HepG2 (cell line): ENCODE measurements around the gene C9orf50. TPM values are rescaled to one million over a fixed set of nuclear protein-coding genes. Genes with fewer than 3 reads are reported as not detected.

ENCODE experiments used
- ATAC-seq: fragments of 200-7000 bp; cut with Tn5 transposase; 3 replicates; pipeline ENCODE4 v1.9.1; 2020; ENCODE audit warnings: mild to moderate bottlenecking, moderate library complexity
- BruUV-seq: library from RNA; stranded (reverse); fragments of 400-500 nt; replicated peaks from 2 replicates; lab custom pipeline; 2021; lab: Mats Ljungman, UMichigan
- CTCF ChIA-PET: fragments of 300-600 bp; formaldehyde crosslinking; extraction: SDS; loops from one replicate; lab custom pipeline; 2021; ENCODE audit warnings: low total read pairs, inconsistent platforms, low intra/inter-chr PET ratio; lab: Yijun Ruan, JAX
- POLR2A ChIA-PET: fragments of 350-600 bp; sonication (Branson Sonifier 250); formaldehyde crosslinking; loops from one replicate; lab custom pipeline; 2020; ENCODE audit warnings: antibody characterized with exemption, inconsistent platforms; lab: Yijun Ruan, JAX
- DNase-seq: peaks from one replicate; pipeline ENCODE4 v3.0.0-alpha.2; 2015; ENCODE audit warnings: low spot score
- FAIRE-seq: peaks from 3 replicates; lab custom pipeline; 2011; peaks lifted over from hg19 to GRCh38; lab: Jason Lieb, UNC
- H2AFZ ChIP-seq: one replicate; pipeline ENCODE4 v1.6.1; 2011; ENCODE audit warnings: low read length, inconsistent platforms
- H3K27ac ChIP-seq: fragments of 300-600 bp; 3 replicates; pipeline ENCODE4 v1.8.0; 2011; ENCODE audit warnings: mixed run types, mild to moderate bottlenecking, mixed read lengths, low read length, inconsistent platforms; ENCODE audit not compliant: insufficient read depth; ENCODE audit errors: extremely low read length
- H3K27me3 ChIP-seq, 2 experiments: fragments of 200-600 bp in 1 of 2; 2 replicates in 1 of 2; 3 replicates in 1 of 2; pipeline versions ENCODE4 v1.6.0 to v1.8.0; 2011; ENCODE audit warnings: low read length in 2 of 2, mild to moderate bottlenecking in 2 of 2, moderate library complexity in 2 of 2, inconsistent platforms in 1 of 2; ENCODE audit not compliant: insufficient read depth in 2 of 2, control insufficient read depth in 1 of 2
- H3K36me3 ChIP-seq, 2 experiments: fragments of 200-600 bp in 1 of 2; replicated peaks in 1 of 2; 2 replicates in 1 of 2; 3 replicates in 1 of 2; pipeline versions ENCODE4 v1.5.1 to v1.8.0; 2011; ENCODE audit warnings: low read length in 2 of 2, inconsistent platforms in 1 of 2; ENCODE audit not compliant: insufficient read depth in 2 of 2, control insufficient read depth in 1 of 2
- H3K4me1 ChIP-seq: 2 replicates; pipeline ENCODE4 v1.5.1; 2012; ENCODE audit warnings: low read length, inconsistent platforms; ENCODE audit not compliant: insufficient read depth
- H3K4me2 ChIP-seq: 2 replicates; pipeline ENCODE4 v1.6.0; 2011; ENCODE audit warnings: low read depth, low read length, inconsistent platforms
- H3K4me3 ChIP-seq, 3 experiments: fragments of 200-600 bp in 1 of 3; sonication (generic), shearing (Covaris generic) in 1 of 3; replicated peaks in 1 of 3; 2 replicates each; pipeline ENCODE4 v1.5.1; 2011 to 2016; ENCODE audit warnings: low read length in 3 of 3, inconsistent platforms in 2 of 3, low read depth in 2 of 3, mild to moderate bottlenecking in 2 of 3, control low read depth in 1 of 3, mixed read lengths in 1 of 3; ENCODE audit not compliant: insufficient read depth in 1 of 3
- H3K79me2 ChIP-seq: one replicate; pipeline ENCODE4 v1.6.1; 2011; ENCODE audit warnings: low read length, inconsistent platforms; ENCODE audit not compliant: insufficient read depth
- H3K9ac ChIP-seq: 2 replicates; pipeline ENCODE4 v1.6.0; 2011; ENCODE audit warnings: mild to moderate bottlenecking, low read depth, low read length, inconsistent platforms; ENCODE audit not compliant: insufficient read depth
- H3K9me3 ChIP-seq: 2 replicates; pipeline ENCODE4 v1.5.1; 2012; ENCODE audit warnings: mild to moderate bottlenecking, low read length
- H4K20me1 ChIP-seq: 2 replicates; pipeline ENCODE4 v1.6.0; 2011; ENCODE audit warnings: inconsistent platforms, mild to moderate bottlenecking, low read length, moderate library complexity; ENCODE audit not compliant: insufficient read depth
- ATF1 ChIP-seq: IDR thresholded peaks from 2 replicates; pipeline ENCODE4 v1.6.1; 2016; ENCODE audit warnings: mild to moderate bottlenecking, control low read depth
- CCAR2 ChIP-seq: fragments of 200-400 bp; formaldehyde crosslinking; optimal IDR thresholded peaks from 2 replicates; pipeline ENCODE3; 2018; ENCODE audit warnings: low read depth, mild to moderate bottlenecking, low read length, moderate library complexity
- CCDC6 ChIP-seq: sonication (generic); formaldehyde crosslinking; IDR thresholded peaks from 2 replicates; pipeline ENCODE4 v1.8.1; 2022; ENCODE audit warnings: mild to moderate bottlenecking, missing genetic modification reagents, moderate library complexity
- EED ChIP-seq: sonication (generic); formaldehyde crosslinking; IDR thresholded peaks from 2 replicates; pipeline ENCODE4 v1.5.0; 2020; ENCODE audit warnings: mild to moderate bottlenecking, missing genetic modification reagents
- HNRNPK ChIP-seq: fragments of 200-400 bp; formaldehyde crosslinking; IDR thresholded peaks from 2 replicates; pipeline ENCODE4 v1.6.1; 2018; ENCODE audit warnings: low read length, low read depth, moderate library complexity, mild to moderate bottlenecking; ENCODE audit not compliant: poor library complexity, severe bottlenecking
- MXD4 ChIP-seq: IDR thresholded peaks from 2 replicates; pipeline ENCODE4 v1.6.1; 2016; ENCODE audit warnings: mild to moderate bottlenecking, missing biosample characterization, missing genetic modification reagents
- POLR2A ChIP-seq, 2 experiments: IDR thresholded peaks; 2 replicates each; pipeline ENCODE4 v1.6.1; 2011; ENCODE audit warnings: low read depth in 2 of 2, low read length in 2 of 2, mild to moderate bottlenecking in 1 of 2, moderate library complexity in 1 of 2; ENCODE audit not compliant: insufficient read depth in 1 of 2
- RORA ChIP-seq: sonication (generic); formaldehyde crosslinking; IDR thresholded peaks from 2 replicates; pipeline ENCODE4 v1.5.0; 2020; ENCODE audit warnings: mild to moderate bottlenecking, missing genetic modification reagents, moderate library complexity
- ZNF605 ChIP-seq: sonication (generic); formaldehyde crosslinking; IDR thresholded peaks from 2 replicates; pipeline ENCODE4 v1.8.0; 2022; ENCODE audit warnings: mild to moderate bottlenecking, missing genetic modification reagents
- ZNF749 ChIP-seq: sonication (generic); formaldehyde crosslinking; IDR thresholded peaks from 2 replicates; pipeline ENCODE4 v1.8.0; 2022; ENCODE audit warnings: mild to moderate bottlenecking, missing genetic modification reagents, moderate library complexity, borderline replicate concordance
- WGBS: methylation state at CpG from one replicate; pipeline ENCODE4 v1.1.6; 2017; ENCODE audit warnings: low lambda C conversion rate; 5-methylcytosine and 5-hydroxymethylcytosine counted together
- in situ Hi-C: cut with HindIII; loops from 2 replicates; pipeline ENCODE4 v1.10.0; 2017; ENCODE audit warnings: low pct_unique_long_range_greater_than_20kb; ENCODE audit not compliant: extremely low pct_ligation_motif_present
- intact Hi-C: fragments of 100-400 bp; cut with micrococcal nuclease; formaldehyde crosslinking; loops from one replicate; pipeline ENCODE4 v1.10.0; 2022; ENCODE audit not compliant: unreplicated experiment
- polyA plus RNA-seq, 8 experiments: library from polyadenylated mRNA; depleted of rRNA in 3 of 8; stranded (reverse) in 7 of 8; unstranded in 1 of 8; fragments of >200 nt; fragmentation: Illumina TruSeq in 4 of 8; extraction: Trizol in 4 of 8; gene quantifications; 2 replicates each; pipeline versions ENCODE4 v1.2.1 to v1.2.3, GENCODE V29; 2011 to 2016; ENCODE audit warnings: low read depth in 4 of 8, missing spikeins in 1 of 8, mixed read lengths in 1 of 8; ENCODE audit not compliant: insufficient read depth in 1 of 8
- total RNA-seq, 5 experiments: library from RNA; depleted of rRNA; stranded (reverse); fragments of >200 nt; fragmentation: Illumina TruSeq; extraction: Trizol; gene quantifications; 2 replicates each; pipeline ENCODE4 v1.2.3, GENCODE V29; 2016; ENCODE audit warnings: low read depth in 1 of 5
- TF ChIP-seq, protein P1 (sequence below): fragments of 450-650 bp; IDR thresholded peaks from 2 replicates; pipeline ENCODE4 v1.6.1; 2017; ENCODE audit warnings: mild to moderate bottlenecking

C9orf50 gene
- total and polyA plus RNA-seq, 2 of the 13 experiments (the other 11 are each of a cell fraction or from before 2014, with no cell fraction given): not detected

- FAIRE-seq (no peak), ATAC-seq (no peak), DNase-seq (no peak)
- H3K36me3 ChIP-seq: no peaks in the 10 kb centered on the region
- no peak overlapping the region for H3K4me3 ChIP-seq
- H3K9ac ChIP-seq: no peak overlapping the region
- H3K4me2 ChIP-seq: no peak overlapping the region
- H3K27me3 ChIP-seq: no peaks in the 10 kb centered on the region
- no peak overlapping the region for H2AFZ ChIP-seq
- ChIA-PET POLR2A (interaction anchor here (1.2 to 2.3 kb wide), 4 partner anchors 11 to 446 kb away, joined by 3 to 18 read pairs (median 4); no protein-coding TSS in a partner anchor), CTCF (no interaction called here)
- BruUV-seq: no TSS peak
- H3K9me3 ChIP-seq: no peaks in the 10 kb centered on the region
- in situ Hi-C loops: no loop called here
- H3K27ac ChIP-seq: no peak overlapping the region
- no peaks in the 10 kb centered on the region for H4K20me1 ChIP-seq
- no peak for TF ChIP-seq EED (CRISPR knock-in tag)
- TF ChIP-seq POLR2A (IDR thresholded peaks at IDR 0.05; ENCODE audit: insufficient read depth in 1 of 2, low read depth in 2 of 2, low read length in 2 of 2): no peak
- no peak for TF ChIP-seq CCAR2
- no peak for TF ChIP-seq ATF1
- TF ChIP-seq CCDC6 (CRISPR knock-in tag): no peak
- no peak for TF ChIP-seq ZNF605 (CRISPR knock-in tag)
- intact Hi-C loops: no loop called here
- peaks cover 50% of the 10 kb centered on the region for H3K4me1 ChIP-seq
- 100% methylated on average over 1 of the region's 1 CpG for WGBS
- peaks cover 4% of the 10 kb centered on the region for H3K79me2 ChIP-seq
Observed at GRCh38 chr9:129586245-129586644, 34.7 kb downstream of the C9orf50 start.

GRCh38 chr9:129585352-129585751, 35.5 kb downstream of the C9orf50 start:
- no peak overlapping the region for H3K9ac ChIP-seq
- POLR2A ChIA-PET: interaction anchor here (2.7 kb wide), 1 partner anchor 21 kb away, joined by 7 read pairs; no protein-coding TSS in a partner anchor
- peaks cover 9% of the 10 kb centered on the region for H3K79me2 ChIP-seq

More at GRCh38 chr9:129585352-129585751, 35.5 kb downstream of the C9orf50 start:
- Histone ChIP-seq H3K36me3 (no peaks in the 10 kb centered on the region), H4K20me1 (no peaks in the 10 kb centered on the region), H3K4me2 (no peak overlapping the region), H2AFZ (no peak overlapping the region), H3K9me3 (no peaks in the 10 kb centered on the region), H3K4me1 (peaks cover 57% of the 10 kb centered on the region), H3K27ac (no peak overlapping the region), H3K4me3 (no peak overlapping the region), H3K27me3 (no peaks in the 10 kb centered on the region)
- CTCF ChIA-PET: no interaction called here
- no peak for DNase-seq
- intact Hi-C loops: no loop called here
- 82% methylated on average over 1 of the region's 1 CpG for WGBS
- no peak for TF ChIP-seq MXD4 (CRISPR knock-in tag)
- peak; percentile 18 for TF ChIP-seq HNRNPK
- TF ChIP-seq, protein P1, sequence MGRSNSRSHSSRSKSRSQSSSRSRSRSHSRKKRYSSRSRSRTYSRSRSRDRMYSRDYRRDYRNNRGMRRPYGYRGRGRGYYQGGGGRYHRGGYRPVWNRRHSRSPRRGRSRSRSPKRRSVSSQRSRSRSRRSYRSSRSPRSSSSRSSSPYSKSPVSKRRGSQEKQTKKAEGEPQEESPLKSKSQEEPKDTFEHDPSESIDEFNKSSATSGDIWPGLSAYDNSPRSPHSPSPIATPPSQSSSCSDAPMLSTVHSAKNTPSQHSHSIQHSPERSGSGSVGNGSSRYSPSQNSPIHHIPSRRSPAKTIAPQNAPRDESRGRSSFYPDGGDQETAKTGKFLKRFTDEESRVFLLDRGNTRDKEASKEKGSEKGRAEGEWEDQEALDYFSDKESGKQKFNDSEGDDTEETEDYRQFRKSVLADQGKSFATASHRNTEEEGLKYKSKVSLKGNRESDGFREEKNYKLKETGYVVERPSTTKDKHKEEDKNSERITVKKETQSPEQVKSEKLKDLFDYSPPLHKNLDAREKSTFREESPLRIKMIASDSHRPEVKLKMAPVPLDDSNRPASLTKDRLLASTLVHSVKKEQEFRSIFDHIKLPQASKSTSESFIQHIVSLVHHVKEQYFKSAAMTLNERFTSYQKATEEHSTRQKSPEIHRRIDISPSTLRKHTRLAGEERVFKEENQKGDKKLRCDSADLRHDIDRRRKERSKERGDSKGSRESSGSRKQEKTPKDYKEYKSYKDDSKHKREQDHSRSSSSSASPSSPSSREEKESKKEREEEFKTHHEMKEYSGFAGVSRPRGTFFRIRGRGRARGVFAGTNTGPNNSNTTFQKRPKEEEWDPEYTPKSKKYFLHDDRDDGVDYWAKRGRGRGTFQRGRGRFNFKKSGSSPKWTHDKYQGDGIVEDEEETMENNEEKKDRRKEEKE: no peak
- no peak for TF ChIP-seq RORA
- TF ChIP-seq ZNF749 (CRISPR knock-in tag): no peak
- no peak for FAIRE-seq
- in situ Hi-C loops: no loop called here
- ATAC-seq: no peak
- BruUV-seq: no TSS peak
